Gastroesophageal sphincter (tissue), 3 donors: ENCODE results near the gene FNDC7.

Experiments
- POLR2A ChIP-seq, 2 donors: fragments of 450-650 bp; IDR thresholded peaks; one replicate each; pipeline ENCODE4 v1.6.1; 2017; ENCODE audit warnings: antibody characterized with exemption in 2 of 2, mild to moderate bottlenecking in 2 of 2, moderate library complexity in 1 of 2
- POLR2AphosphoS5 ChIP-seq: sonication (generic); formaldehyde crosslinking; IDR thresholded peaks from one replicate; pipeline ENCODE4 v1.6.1; 2017; ENCODE audit warnings: antibody characterized with exemption
- TF ChIP-seq, protein P1 (sequence below), 4 experiments: fragments of 200-600 bp in 2 of 4; fragments of 450-650 bp in 2 of 4; sonication (generic) in 1 of 4; IDR thresholded peaks; one replicate each; pipeline ENCODE4 v1.5.1; 2017 to 2019; ENCODE audit warnings: antibody characterized with exemption in 4 of 4, mild to moderate bottlenecking in 2 of 4, moderate library complexity in 2 of 4

DNA sequence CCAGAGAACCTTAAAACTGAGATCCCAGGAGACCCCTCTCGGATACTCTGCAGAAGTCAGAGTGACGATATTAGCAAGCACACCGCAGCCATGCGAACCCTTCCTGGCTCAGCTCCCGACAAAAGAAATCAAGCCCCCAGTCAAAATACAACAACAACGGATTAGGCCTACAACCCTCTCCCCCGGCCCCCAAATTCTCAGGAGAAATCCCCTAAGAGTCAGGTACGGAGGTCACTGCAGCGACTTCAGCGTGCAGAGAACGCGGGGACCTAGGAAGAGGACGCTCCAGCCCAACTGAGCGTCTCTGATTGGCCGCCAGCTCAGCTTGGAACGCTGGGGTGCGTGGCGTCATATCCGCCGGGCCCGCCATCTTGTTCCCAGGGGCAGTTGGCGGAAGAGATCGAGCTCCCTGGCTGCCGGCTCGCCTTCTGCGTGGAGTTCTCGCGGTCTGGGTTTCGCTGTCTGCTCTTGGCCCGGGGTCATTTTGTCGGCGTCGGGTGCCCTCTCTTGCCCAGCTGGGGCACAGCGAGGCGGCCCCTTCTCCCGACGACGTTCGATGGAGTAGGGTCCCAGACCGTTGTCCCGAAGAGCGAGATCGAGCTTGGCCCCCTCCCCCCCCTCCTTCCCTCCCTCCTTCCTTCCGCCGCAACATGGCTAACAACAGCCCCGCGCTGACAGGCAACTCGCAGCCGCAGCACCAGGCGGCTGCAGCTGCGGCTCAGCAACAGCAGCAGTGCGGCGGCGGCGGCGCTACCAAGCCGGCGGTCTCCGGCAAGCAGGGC lies 20.6 kb upstream of the FNDC7 start, which contains the start of gene PRPF38B:
- TF ChIP-seq POLR2A (IDR thresholded peaks at IDR 0.05) (peak; percentile 84 to 89), POLR2AphosphoS5 (peak; percentile 92)
- TF ChIP-seq, protein P1, sequence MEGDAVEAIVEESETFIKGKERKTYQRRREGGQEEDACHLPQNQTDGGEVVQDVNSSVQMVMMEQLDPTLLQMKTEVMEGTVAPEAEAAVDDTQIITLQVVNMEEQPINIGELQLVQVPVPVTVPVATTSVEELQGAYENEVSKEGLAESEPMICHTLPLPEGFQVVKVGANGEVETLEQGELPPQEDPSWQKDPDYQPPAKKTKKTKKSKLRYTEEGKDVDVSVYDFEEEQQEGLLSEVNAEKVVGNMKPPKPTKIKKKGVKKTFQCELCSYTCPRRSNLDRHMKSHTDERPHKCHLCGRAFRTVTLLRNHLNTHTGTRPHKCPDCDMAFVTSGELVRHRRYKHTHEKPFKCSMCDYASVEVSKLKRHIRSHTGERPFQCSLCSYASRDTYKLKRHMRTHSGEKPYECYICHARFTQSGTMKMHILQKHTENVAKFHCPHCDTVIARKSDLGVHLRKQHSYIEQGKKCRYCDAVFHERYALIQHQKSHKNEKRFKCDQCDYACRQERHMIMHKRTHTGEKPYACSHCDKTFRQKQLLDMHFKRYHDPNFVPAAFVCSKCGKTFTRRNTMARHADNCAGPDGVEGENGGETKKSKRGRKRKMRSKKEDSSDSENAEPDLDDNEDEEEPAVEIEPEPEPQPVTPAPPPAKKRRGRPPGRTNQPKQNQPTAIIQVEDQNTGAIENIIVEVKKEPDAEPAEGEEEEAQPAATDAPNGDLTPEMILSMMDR (IDR thresholded peaks at IDR 0.05) = no peak
